Panc1 (cell line): ENCODE measurements around the gene RAB30. TPM values are rescaled to one million over a fixed set of nuclear protein-coding genes. Genes with fewer than 3 reads are reported as not detected.

ENCODE experiments used
- ATAC-seq: fragments of 200-7000 bp; cut with Tn5 transposase; 2 replicates; pipeline ENCODE4 v1.9.1; 2020; ENCODE audit warnings: mild to moderate bottlenecking, moderate library complexity
- BruUV-seq: library from RNA; stranded (reverse); fragments of 400-500 nt; replicated peaks from 2 replicates; lab custom pipeline; 2021; lab: Mats Ljungman, UMichigan
- CTCF ChIA-PET: fragments of 300-600 bp; sonication (Branson Sonifier 250); formaldehyde crosslinking; loops from one replicate; lab custom pipeline; 2022; ENCODE audit warnings: antibody characterized with exemption; lab: Charles Lee
- POLR2A ChIA-PET: fragments of 300-600 bp; sonication (Branson Sonifier 250); formaldehyde crosslinking; loops from one replicate; lab custom pipeline; 2022; ENCODE audit warnings: antibody characterized with exemption; lab: Charles Lee
- DNase-seq: peaks from one replicate; pipeline ENCODE4 v3.0.0-alpha.2; 2010; ENCODE audit warnings: low read depth, low spot score
- H3K27ac ChIP-seq: 2 replicates; pipeline ENCODE4 v1.5.1; 2011; ENCODE audit warnings: mild to moderate bottlenecking, low read length, inconsistent platforms
- H3K27me3 ChIP-seq: fragments of 200-500 bp; sonication (Bioruptor generic); 2 replicates; pipeline ENCODE4 v1.6.0; 2014; ENCODE audit warnings: low read length, inconsistent platforms; ENCODE audit not compliant: control insufficient read depth, insufficient read depth
- H3K36me3 ChIP-seq: fragments of 200-500 bp; sonication (Bioruptor generic); 2 replicates; pipeline ENCODE4 v1.5.1; 2014; ENCODE audit warnings: inconsistent platforms, mild to moderate bottlenecking, low read length, moderate library complexity; ENCODE audit not compliant: control insufficient read depth, insufficient read depth
- H3K4me1 ChIP-seq: 2 replicates; pipeline ENCODE4 v1.5.1; 2011; ENCODE audit warnings: inconsistent platforms, mild to moderate bottlenecking, low read length, moderate library complexity; ENCODE audit not compliant: control insufficient read depth, insufficient read depth
- H3K4me3 ChIP-seq, 2 experiments: 2 replicates each; pipeline ENCODE4 v1.5.1; 2011 to 2012; ENCODE audit warnings: low read depth in 2 of 2, low read length in 2 of 2, mild to moderate bottlenecking in 2 of 2, inconsistent platforms in 1 of 2, moderate library complexity in 1 of 2
- H3K9me3 ChIP-seq: fragments of 200-500 bp; sonication (Bioruptor generic); 2 replicates; pipeline ENCODE4 v1.5.1; 2014; ENCODE audit warnings: low read depth, mild to moderate bottlenecking, inconsistent platforms, low read length, moderate library complexity; ENCODE audit not compliant: control insufficient read depth, insufficient read depth
- CTCF ChIP-seq: fragments of 450-650 bp; IDR thresholded peaks from 2 replicates; pipeline ENCODE4 v1.5.1; 2017; ENCODE audit warnings: mild to moderate bottlenecking
- POLR2AphosphoS5 ChIP-seq: IDR thresholded peaks from 2 replicates; pipeline ENCODE4 v1.6.1; 2012; ENCODE audit warnings: mild to moderate bottlenecking, low read depth, low read length, moderate library complexity
- REST ChIP-seq, 2 experiments: IDR thresholded peaks; 2 replicates each; pipeline ENCODE4 v1.6.1; 2011 to 2012; ENCODE audit warnings: low read depth in 2 of 2, control low read depth in 1 of 2, low read length in 1 of 2, mild to moderate bottlenecking in 1 of 2, moderate library complexity in 1 of 2; ENCODE audit not compliant: insufficient read depth in 1 of 2
- SIN3A ChIP-seq: IDR thresholded peaks from 2 replicates; pipeline ENCODE4 v1.6.1; 2012; ENCODE audit warnings: low read depth, mild to moderate bottlenecking, low read length, moderate library complexity, borderline replicate concordance; ENCODE audit not compliant: insufficient read depth
- TCF7L2 ChIP-seq: IDR thresholded peaks from 2 replicates; pipeline ENCODE4 v1.6.1; 2011; ENCODE audit warnings: mild to moderate bottlenecking, low read depth, low read length, inconsistent platforms
- in situ Hi-C: cut with HindIII; loops from 2 replicates; pipeline ENCODE4 v1.10.0; 2016; ENCODE audit warnings: low sequenced_read_pairs, low pct_unique_long_range_greater_than_20kb
- intact Hi-C: fragments of 100-400 bp; cut with micrococcal nuclease; formaldehyde crosslinking; loops from one replicate; pipeline ENCODE4 v1.10.0; 2022; ENCODE audit not compliant: unreplicated experiment
- total RNA-seq: library from RNA; stranded (reverse); gene quantifications from one replicate; pipeline ENCODE4 v1.2.1, GENCODE V29; 2021; ENCODE audit not compliant: unreplicated experiment

RAB30 gene
- total RNA-seq, 1 experiment from 2014 or later: 19.0 TPM

DNA sequence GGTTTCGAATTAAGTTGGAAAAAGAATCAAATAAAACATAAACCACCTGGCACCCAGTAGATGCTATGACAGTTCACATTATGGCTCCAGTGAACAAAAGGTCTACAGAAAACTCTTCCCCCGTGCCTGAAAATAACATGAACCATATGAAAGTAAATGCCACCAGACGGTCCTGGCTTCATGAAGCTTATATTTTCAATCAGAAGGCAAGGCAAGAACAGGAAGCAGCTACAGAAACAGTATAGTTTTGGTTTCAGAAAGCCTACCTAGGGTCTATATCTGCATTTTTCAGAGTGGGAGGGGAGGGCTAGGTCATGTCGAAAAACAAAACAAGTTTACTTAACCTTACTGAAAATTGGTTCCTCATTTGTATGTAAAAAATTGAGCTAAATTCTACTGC lies 9.8 kb downstream of the RAB30 start:
- CTCF ChIA-PET: no interaction called here
- no peak for TF ChIP-seq CTCF
- no peak for TF ChIP-seq SIN3A
- no peak for TF ChIP-seq TCF7L2
- TF ChIP-seq POLR2AphosphoS5: no peak
- TF ChIP-seq REST (IDR thresholded peaks at IDR 0.05; ENCODE audit: insufficient read depth in 1 of 2, low read depth in 2 of 2, low read length in 1 of 2): no peak
- no peak overlapping the region for H3K4me3 ChIP-seq
- POLR2A ChIA-PET: no interaction called here
- no peaks in the 10 kb centered on the region for H3K9me3 ChIP-seq
- in situ Hi-C loops (no loop called here), intact Hi-C loops (no loop called here)
- DNase-seq: no peak
- H3K27me3 ChIP-seq: no peaks in the 10 kb centered on the region
- no peak for ATAC-seq
- peaks cover 5% of the 10 kb centered on the region for H3K4me1 ChIP-seq
- BruUV-seq: no TSS peak
- H3K27ac ChIP-seq: no peak overlapping the region
- H3K36me3 ChIP-seq: no peaks in the 10 kb centered on the region

DNA sequence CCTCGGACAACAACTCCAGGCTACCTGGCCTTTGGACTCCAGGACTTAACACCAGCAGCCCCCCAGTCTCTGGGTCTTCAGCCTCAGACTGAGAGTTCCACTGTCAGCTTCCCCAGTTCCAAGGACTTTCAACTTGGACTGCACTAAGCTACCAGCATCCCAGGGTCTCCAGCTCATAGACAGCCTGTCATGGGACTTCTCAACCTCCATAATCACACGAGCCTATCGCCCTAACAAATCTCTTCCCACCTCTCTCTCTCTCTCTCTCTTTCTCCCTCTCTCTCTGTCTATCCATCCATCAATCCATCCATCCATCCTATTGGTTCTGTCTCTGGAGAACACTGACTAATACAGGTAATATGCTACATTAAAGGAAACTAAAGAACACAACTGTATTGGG lies 10.7 kb downstream of the RAB30 start:
- ChIA-PET CTCF (no interaction called here), POLR2A (no interaction called here)
- intact Hi-C loops (no loop called here), in situ Hi-C loops (no loop called here)
- no peaks in the 10 kb centered on the region for H3K36me3 ChIP-seq
- H3K9me3 ChIP-seq: no peaks in the 10 kb centered on the region
- no TSS peak for BruUV-seq
- H3K27me3 ChIP-seq: no peaks in the 10 kb centered on the region
- no peak overlapping the region for H3K4me3 ChIP-seq
- peaks cover 5% of the 10 kb centered on the region for H3K4me1 ChIP-seq
- TF ChIP-seq CTCF: no peak
- no peak for TF ChIP-seq REST (IDR thresholded peaks at IDR 0.05; ENCODE audit: insufficient read depth in 1 of 2, low read depth in 2 of 2, low read length in 1 of 2)
- TF ChIP-seq TCF7L2: no peak
- TF ChIP-seq SIN3A: no peak
- no peak for TF ChIP-seq POLR2AphosphoS5
- no peak overlapping the region for H3K27ac ChIP-seq
- ATAC-seq: no peak
- DNase-seq: no peak
